ENCODE results near the gene HPSE.

Gene HPSE

GRCh38 chr4:83358410-83358809, 23.8 kb upstream of the HPSE start:
- H3K4me3 ChIP-seq (ENCODE audit: low read depth, low read length) = no peak overlapping the region
- DNase-seq (ENCODE audit: low read depth) = no peak
- TF ChIP-seq CTCF (IDR thresholded peaks at IDR 0.05; ENCODE audit: insufficient read depth, low read depth, low read length, missing control alignments) = no peak

- H3K4me3 ChIP-seq (ENCODE audit: low read depth, low read length) = no peak overlapping the region
- peak; percentile 9 for DNase-seq (ENCODE audit: low read depth)
- no peak for TF ChIP-seq CTCF (IDR thresholded peaks at IDR 0.05; ENCODE audit: insufficient read depth, low read depth, low read length, missing control alignments)
Measured at GRCh38 chr4:83356899-83357661, 22.4 kb upstream of the HPSE start.

GRCh38 chr4:83353516-83353915, 18.9 kb upstream of the HPSE start:
- no peak for TF ChIP-seq CTCF (IDR thresholded peaks at IDR 0.05; ENCODE audit: insufficient read depth, low read depth, low read length, missing control alignments)
- no peak overlapping the region for H3K4me3 ChIP-seq (ENCODE audit: low read depth, low read length)
- no peak for DNase-seq (ENCODE audit: low read depth)

- no peak overlapping the region for H3K4me3 ChIP-seq (ENCODE audit: low read depth, low read length)
- DNase-seq (ENCODE audit: low read depth) = no peak
- TF ChIP-seq CTCF (IDR thresholded peaks at IDR 0.05; ENCODE audit: insufficient read depth, low read depth, low read length, missing control alignments) = no peak
Measured at GRCh38 chr4:83348074-83348473, 13.4 kb upstream of the HPSE start.

GRCh38 chr4:83342476-83342875, 7.8 kb upstream of the HPSE start:
- TF ChIP-seq CTCF (IDR thresholded peaks at IDR 0.05; ENCODE audit: insufficient read depth, low read depth, low read length, missing control alignments) = no peak
- H3K4me3 ChIP-seq (ENCODE audit: low read depth, low read length) = no peak overlapping the region
- DNase-seq (ENCODE audit: low read depth) = no peak

- no peak overlapping the region for H3K4me3 ChIP-seq (ENCODE audit: low read depth, low read length)
- DNase-seq (ENCODE audit: low read depth) = peak; percentile 37
- TF ChIP-seq CTCF (IDR thresholded peaks at IDR 0.05; ENCODE audit: insufficient read depth, low read depth, low read length, missing control alignments) = no peak
Measured at GRCh38 chr4:83340692-83341343, 6.2 kb upstream of the HPSE start.

Measured in GM12865 (cell line).